GM12891 (cell line): Measurements from ENCODE around the gene KLK14.

Source experiments
- POLR2AphosphoS5 ChIP-seq: IDR thresholded peaks from 2 replicates; pipeline ENCODE4 v1.6.1; 2011; ENCODE audit warnings: low read depth, low read length, control low read depth
- SPI1 ChIP-seq: IDR thresholded peaks from 2 replicates; pipeline ENCODE4 v1.6.1; 2011; ENCODE audit warnings: low read depth, low read length, control low read depth

GRCh38 chr19:51123802-51124201, 41.1 kb upstream of the KLK14 start:
- TF ChIP-seq POLR2AphosphoS5 = no peak
- no peak for TF ChIP-seq SPI1
